Chondrocyte (in vitro differentiated cells): ENCODE data around the gene HPSE2. TPM values are rescaled to one million over a fixed set of nuclear protein-coding genes. Genes with fewer than 3 reads are reported as not detected.
"Not testable (repeated sequence)": the region's sequence is repeated elsewhere in the genome, so short reads cannot be mapped to it uniquely, and the experiment has no call there.

ENCODE experiments used
- DNase-seq: peaks from one replicate; pipeline ENCODE4 v3.0.0; 2021; ENCODE audit warnings: mixed read lengths, low spot score
- H3K27ac Mint-ChIP-seq: one replicate; pipeline ENCODE4 v1.8.0; 2021; ENCODE audit warnings: mild to moderate bottlenecking, moderate library complexity, mixed read lengths; ENCODE audit not compliant: unreplicated experiment
- H3K27me3 Mint-ChIP-seq: 2 replicates; pipeline ENCODE4 v1.8.0; 2021; ENCODE audit warnings: low read depth, mixed read lengths
- H3K36me3 Mint-ChIP-seq: 2 replicates; pipeline ENCODE4 v1.8.0; 2021; ENCODE audit warnings: low read depth, mixed read lengths
- H3K4me1 Mint-ChIP-seq: 2 replicates; pipeline ENCODE4 v1.8.0; 2021; ENCODE audit warnings: low read depth, mild to moderate bottlenecking, mixed read lengths
- H3K4me3 Mint-ChIP-seq: one replicate; pipeline ENCODE4 v1.8.0; 2021; ENCODE audit warnings: mild to moderate bottlenecking, moderate library complexity, mixed read lengths; ENCODE audit not compliant: unreplicated experiment
- H3K9me3 Mint-ChIP-seq: 2 replicates; pipeline ENCODE4 v1.8.0; 2021; ENCODE audit warnings: low read depth, mixed read lengths
- total RNA-seq: library from RNA; stranded (reverse); gene quantifications from 3 replicates; pipeline ENCODE4 v1.2.1, GENCODE V29; 2021
- TF ChIP-seq, protein P1 (sequence below): fragments of 200-600 bp; sonication (generic); IDR thresholded peaks from 2 replicates; pipeline ENCODE4 v1.5.0; 2021; ENCODE audit warnings: antibody characterized with exemption, mild to moderate bottlenecking, moderate library complexity

Gene HPSE2
- total RNA-seq, 1 donor from 2014 or later: not detected

DNA sequence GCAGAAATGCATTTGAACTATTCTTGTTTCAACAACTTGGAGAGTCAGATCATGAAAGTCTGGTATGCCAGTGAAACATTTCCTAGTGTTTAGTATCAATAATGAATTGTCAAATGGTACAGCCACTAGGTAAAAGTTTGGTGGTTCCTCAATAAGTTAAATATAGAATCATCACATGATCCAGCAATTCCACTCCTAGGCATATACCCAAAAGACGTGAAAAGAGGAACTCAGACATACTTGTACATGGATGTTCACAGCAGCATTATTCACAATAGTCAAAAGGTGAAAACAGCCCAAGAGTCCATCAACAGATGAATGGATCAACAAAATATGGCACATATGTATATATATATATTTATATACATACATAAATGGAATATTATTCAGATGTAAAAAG is 721.9 kb downstream of the HPSE2 start:
- H3K4me1 Mint-ChIP-seq: no peaks in the 10 kb centered on the region
- no peak for DNase-seq
- TF ChIP-seq, protein P1, sequence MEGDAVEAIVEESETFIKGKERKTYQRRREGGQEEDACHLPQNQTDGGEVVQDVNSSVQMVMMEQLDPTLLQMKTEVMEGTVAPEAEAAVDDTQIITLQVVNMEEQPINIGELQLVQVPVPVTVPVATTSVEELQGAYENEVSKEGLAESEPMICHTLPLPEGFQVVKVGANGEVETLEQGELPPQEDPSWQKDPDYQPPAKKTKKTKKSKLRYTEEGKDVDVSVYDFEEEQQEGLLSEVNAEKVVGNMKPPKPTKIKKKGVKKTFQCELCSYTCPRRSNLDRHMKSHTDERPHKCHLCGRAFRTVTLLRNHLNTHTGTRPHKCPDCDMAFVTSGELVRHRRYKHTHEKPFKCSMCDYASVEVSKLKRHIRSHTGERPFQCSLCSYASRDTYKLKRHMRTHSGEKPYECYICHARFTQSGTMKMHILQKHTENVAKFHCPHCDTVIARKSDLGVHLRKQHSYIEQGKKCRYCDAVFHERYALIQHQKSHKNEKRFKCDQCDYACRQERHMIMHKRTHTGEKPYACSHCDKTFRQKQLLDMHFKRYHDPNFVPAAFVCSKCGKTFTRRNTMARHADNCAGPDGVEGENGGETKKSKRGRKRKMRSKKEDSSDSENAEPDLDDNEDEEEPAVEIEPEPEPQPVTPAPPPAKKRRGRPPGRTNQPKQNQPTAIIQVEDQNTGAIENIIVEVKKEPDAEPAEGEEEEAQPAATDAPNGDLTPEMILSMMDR: no peak
- H3K9me3 Mint-ChIP-seq: no peaks in the 10 kb centered on the region
- no peaks in the 10 kb centered on the region for H3K36me3 Mint-ChIP-seq
- peaks cover 8% of the 10 kb centered on the region for H3K27me3 Mint-ChIP-seq
- no peak overlapping the region for H3K27ac Mint-ChIP-seq
- H3K4me3 Mint-ChIP-seq: no peak overlapping the region

DNA sequence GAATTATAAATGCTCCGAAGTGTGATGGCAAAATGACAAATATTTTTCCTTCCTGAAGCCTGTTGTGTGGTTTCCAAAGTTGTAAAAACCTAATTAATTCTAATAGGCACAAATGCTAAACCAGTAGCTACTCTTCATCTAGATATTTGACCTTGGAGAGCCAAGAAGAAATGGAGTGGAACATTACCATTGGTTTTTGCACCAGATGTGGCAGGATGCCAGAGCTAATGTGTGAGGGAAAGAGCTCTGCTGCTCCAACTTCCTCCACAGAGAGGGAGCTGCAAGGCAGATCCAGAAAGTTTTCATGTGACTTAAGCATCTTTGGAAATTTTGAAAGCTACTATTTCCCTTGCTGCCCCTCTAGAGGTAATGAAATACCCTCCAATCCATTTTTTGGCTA is 723.8 kb downstream of the HPSE2 start:
- Mint-ChIP-seq H3K36me3 (no peaks in the 10 kb centered on the region), H3K27ac (no peak overlapping the region), H3K4me1 (no peaks in the 10 kb centered on the region), H3K9me3 (no peaks in the 10 kb centered on the region), H3K4me3 (no peak overlapping the region), H3K27me3 (peaks cover 13% of the 10 kb centered on the region)
- DNase-seq: no peak
- TF ChIP-seq, protein P1: no peak

DNA sequence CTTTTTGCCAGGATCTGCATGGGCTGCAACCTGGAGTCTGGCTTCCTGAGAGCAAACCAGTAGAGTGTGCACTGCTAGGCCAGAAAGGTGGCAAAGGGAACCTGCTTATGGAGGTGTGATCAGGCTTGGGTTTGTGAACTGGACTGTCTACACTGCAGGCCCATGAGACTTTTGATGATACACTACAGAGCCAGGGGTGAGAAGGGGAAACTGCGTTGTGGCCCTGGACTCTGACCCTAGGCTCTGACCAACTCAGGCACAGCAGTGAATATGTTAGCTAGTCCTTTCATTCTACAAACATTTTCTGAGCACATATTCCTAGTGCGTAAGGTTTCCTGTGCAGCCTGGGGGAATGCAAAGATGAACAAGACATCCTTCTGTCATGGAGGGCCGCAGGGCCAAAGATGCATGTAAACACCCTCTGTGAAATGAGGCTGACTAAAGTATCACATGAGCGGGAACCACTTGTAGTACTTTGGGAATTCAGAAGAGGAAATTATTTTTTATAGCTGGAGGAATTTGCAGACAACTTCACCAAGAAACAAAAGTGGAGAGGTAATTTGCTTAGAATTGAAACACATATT is 725.1 kb downstream of the HPSE2 start:
- no peak overlapping the region for H3K4me3 Mint-ChIP-seq
- H3K36me3 Mint-ChIP-seq: no peaks in the 10 kb centered on the region
- DNase-seq: no peak
- H3K27ac Mint-ChIP-seq: no peak overlapping the region
- H3K27me3 Mint-ChIP-seq: peaks cover 17% of the 10 kb centered on the region
- TF ChIP-seq, protein P1: no peak
- H3K9me3 Mint-ChIP-seq: no peaks in the 10 kb centered on the region
- no peaks in the 10 kb centered on the region for H3K4me1 Mint-ChIP-seq

DNA sequence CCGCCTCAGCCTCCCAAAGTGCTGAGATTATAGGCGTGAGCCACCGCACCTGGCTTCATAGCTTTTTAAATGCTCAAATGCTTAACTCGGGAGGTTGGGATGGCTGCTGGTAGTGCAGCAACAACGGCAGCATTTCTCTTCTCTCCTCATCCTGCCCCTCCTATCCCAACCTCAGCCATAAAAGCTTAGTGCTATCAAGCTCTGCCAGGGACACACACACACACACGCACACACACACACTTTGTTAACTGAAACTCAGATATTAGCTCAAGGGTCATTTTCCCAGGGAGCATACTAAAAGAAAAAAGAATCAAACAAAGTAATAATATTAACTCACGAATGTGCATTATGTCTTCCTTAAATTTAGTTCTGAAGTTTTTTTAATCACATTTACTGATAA is 725.9 kb downstream of the HPSE2 start:
- TF ChIP-seq, protein P1: no peak

DNA sequence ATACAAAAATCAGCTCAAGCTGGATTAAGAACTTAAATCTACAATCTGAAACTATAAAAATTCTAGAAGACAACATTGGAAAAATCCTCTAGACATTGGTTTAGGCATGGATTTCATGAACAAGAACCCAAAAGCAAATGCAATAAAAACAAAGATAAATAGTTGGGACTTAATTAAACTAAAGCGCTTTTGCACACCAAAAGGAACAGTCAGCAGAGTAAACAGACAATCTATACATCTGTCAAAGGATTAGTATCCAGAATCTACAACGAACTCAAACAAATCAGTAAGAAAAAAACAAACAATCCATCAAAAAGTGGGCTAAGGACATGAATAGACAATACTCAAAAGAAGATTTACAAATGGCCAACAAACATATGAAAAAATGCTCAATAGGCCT is 733.1 kb downstream of the HPSE2 start:
- peaks cover 25% of the 10 kb centered on the region for H3K9me3 Mint-ChIP-seq
- DNase-seq, H3K4me3 Mint-ChIP-seq, H3K4me1 Mint-ChIP-seq, H3K36me3 Mint-ChIP-seq, H3K27ac Mint-ChIP-seq: not testable (repeated sequence)
- peaks cover 24% of the 10 kb centered on the region for H3K27me3 Mint-ChIP-seq

More for the DNA sequence above, 725.9 kb downstream of the HPSE2 start:
- H3K4me3 Mint-ChIP-seq: no peak overlapping the region
- no peak for DNase-seq
- no peak overlapping the region for H3K27ac Mint-ChIP-seq
- no peaks in the 10 kb centered on the region for H3K36me3 Mint-ChIP-seq
- no peaks in the 10 kb centered on the region for H3K4me1 Mint-ChIP-seq
- no peaks in the 10 kb centered on the region for H3K9me3 Mint-ChIP-seq
- H3K27me3 Mint-ChIP-seq: peaks cover 17% of the 10 kb centered on the region

DNA sequence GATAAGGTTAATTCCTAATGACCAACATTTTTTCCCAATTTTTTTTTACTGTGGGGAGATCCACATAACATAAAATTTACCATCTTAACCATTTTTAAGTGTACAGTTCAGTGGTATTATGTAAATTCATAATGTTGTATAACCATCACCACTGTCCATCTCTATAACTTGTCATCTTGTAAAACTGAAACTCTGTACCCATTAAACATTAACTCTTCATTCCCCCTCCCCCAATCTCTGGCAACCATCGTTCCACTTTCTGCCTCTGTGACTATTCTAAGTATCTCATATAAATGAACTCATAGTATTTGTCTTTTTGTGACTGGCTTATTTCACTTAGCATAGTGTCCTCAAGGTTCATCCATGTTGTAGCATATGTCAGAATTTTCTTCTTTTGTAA is 742.9 kb downstream of the HPSE2 start:
- Mint-ChIP-seq H3K4me3 (no peak overlapping the region), H3K27ac (no peak overlapping the region), H3K4me1 (no peaks in the 10 kb centered on the region), H3K36me3 (peaks cover 6% of the 10 kb centered on the region), H3K9me3 (peaks cover 17% of the 10 kb centered on the region), H3K27me3 (peaks cover 9% of the 10 kb centered on the region)
- TF ChIP-seq, protein P1: no peak
- no peak for DNase-seq
